Activated CD8-positive, alpha-beta memory T cell treated with anti-CD3 and anti-CD28 coated beads, Interleukin-2, amount 50 U/mL, for 24 hours (primary cell): ENCODE measurements around the gene HOXB7.

Experiments used
- DNase-seq: peaks from one replicate; pipeline ENCODE4 v3.0.0-alpha.2; 2020; ENCODE audit errors: extremely low read depth

The HOXB7 gene

GRCh38 chr17:48579471-48579759, 31.4 kb downstream of the HOXB7 start:
- DNase-seq, result no peak

- DNase-seq, result no peak
Measured at GRCh38 chr17:48578616-48579470, 32.0 kb downstream of the HOXB7 start.

- peak; percentile 38 for DNase-seq
Measured at GRCh38 chr17:48577946-48578615, 32.7 kb downstream of the HOXB7 start, which contains the start of gene HOXB4. Gene HOXB4, minus strand, starts transcription at chr17:48578350. Its CDS starts 31 bp downstream, at chr17:48578319.

DNA sequence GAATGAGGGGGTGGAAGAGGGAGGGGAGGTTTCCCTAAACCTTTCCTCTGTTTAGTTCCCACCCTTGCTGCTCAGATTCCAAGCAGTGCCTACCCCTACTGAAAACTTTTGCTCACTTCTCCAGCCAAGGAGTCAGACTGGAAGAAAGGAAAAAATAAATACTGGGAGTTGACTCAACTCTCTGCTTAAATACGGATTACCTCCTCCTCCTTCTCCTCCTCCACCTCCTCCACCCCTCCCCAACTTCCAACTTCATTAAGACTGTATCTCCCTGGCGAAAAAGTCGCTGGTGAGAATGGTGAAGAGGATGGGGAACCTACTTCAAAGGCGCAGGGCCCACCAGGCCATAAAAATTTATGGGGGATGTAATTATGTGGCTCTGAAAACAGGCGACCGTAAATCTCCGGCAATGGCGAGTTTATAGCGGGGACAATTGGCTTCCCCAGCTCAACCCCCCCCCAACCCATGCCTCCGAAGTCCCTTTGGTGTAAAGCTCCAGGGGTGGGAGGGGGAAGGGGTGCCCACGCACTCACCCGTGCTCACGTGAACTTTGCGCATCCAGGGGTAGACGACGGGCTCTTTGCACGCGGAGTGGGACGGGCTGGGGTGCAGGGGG, 33.4 kb downstream of the HOXB7 start:
- no peak for DNase-seq

GRCh38 chr17:48576479-48577309, 34.1 kb downstream of the HOXB7 start:
- no peak for DNase-seq

- no peak for DNase-seq
Measured at GRCh38 chr17:48575673-48576478, 34.9 kb downstream of the HOXB7 start.

- DNase-seq, result no peak
Measured at GRCh38 chr17:48575066-48575582, 35.7 kb downstream of the HOXB7 start.

DNA sequence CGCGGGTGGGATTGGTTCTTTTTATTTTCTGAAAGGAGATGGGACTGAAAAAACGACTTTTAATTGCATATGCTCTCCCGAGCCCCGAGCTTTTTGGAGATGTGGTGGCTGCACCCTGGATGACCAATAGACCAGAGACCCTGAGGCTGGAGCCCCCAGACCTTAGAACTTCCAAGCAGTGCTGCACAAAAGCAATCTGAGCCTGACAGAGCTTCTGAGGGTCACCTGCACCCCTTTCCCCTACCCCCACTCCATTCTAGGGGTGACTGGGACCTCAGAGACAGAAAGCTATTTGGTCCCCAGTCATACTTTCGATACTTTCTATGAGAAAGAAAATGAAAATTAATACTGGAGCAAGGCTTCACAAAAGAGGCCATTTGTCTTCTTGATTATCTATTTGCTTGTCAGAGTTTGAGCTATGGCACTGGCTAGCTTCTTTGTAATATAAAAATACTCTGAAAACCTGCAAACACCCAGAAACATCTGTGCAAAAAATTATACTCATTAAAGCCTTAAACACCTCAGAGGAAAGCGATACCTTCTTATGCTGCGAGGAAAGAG, 36.2 kb downstream of the HOXB7 start:
- DNase-seq, result no peak

- no peak for DNase-seq
Measured at GRCh38 chr17:48571826-48572417, 38.9 kb downstream of the HOXB7 start.

- no peak for DNase-seq
Measured at GRCh38 chr17:48571024-48571818, 39.6 kb downstream of the HOXB7 start.

DNA sequence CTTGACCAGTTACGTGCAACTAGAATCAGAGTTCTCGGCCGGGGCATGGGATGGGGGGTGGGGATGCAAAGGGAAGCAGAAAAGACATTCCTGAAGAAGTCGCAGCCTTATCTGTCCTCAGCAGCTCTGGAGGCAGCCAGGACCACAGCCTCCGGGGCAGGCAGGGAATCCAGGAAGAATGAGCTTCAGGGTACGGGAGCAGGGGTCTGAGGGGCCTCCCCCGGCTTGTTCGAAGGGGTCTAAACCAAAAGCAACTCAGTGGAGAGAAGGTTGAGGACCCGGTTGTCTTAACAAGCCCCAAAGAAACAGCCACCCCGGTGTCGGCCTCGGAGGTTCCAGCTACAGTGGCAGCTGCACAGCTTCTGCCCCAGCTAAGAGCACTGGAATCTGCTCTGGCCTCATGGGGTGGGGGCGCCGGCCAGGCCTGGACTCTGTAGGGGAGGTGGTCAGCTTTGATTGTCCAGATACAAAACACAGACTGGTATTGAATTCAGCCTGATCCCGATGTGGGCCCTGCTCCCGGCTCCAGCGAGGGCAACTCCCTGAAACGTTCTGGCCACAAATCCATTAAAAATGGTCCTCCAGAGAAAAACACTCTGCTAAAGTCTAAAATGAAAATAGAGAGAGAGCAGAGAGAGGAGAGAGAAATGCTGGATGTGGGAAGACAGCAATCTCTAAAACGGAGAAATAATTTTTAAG, 40.3 kb downstream of the HOXB7 start:
- no peak for DNase-seq

DNA sequence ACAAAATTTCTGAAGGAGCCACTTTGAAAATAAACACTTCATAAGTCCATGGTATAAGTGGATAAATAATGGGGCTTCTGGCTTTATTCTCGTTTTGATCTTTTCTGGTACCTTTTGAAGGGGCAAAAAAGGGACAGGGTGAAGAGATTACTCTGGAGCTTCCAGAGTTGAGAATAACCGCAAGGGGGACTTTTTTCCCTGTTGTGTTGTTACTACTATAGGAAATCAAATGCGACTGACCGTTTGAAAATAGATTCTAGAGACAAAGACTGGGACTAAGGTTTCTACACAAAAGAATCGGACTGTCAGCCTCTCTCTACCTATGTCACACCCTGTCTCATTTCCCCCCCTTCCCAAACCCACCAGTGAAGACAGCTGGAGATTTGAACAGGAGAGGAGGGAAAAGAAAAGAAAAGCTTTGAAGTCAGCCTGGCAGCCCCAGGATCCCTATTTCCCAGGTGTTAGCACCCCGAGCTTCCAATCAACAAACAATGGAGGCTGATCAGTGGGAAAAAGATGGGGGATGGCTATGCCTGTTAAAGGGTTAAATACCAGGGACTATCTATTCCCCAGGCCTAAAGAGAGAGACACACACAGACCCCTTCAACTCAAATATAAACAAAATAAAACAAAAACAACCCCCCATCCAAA, 41.0 kb downstream of the HOXB7 start:
- no peak for DNase-seq

DNA sequence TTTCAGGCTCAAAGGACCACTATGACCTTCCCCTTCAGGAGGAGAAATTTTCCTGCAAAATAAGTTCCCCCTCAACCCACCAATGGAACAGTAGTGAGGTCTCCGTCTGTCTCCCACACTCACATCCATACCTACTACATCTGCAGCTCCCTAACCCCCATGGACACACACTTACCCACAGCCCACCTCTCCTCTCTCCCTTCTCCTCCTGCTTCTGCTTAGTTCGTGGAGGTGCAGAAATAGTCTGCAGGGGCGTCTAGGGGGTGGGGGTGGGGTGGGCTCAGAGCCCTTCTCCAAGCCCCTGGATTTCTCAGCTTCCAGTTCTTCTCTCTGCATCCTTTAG, 41.6 kb downstream of the HOXB7 start:
- no peak for DNase-seq

DNA sequence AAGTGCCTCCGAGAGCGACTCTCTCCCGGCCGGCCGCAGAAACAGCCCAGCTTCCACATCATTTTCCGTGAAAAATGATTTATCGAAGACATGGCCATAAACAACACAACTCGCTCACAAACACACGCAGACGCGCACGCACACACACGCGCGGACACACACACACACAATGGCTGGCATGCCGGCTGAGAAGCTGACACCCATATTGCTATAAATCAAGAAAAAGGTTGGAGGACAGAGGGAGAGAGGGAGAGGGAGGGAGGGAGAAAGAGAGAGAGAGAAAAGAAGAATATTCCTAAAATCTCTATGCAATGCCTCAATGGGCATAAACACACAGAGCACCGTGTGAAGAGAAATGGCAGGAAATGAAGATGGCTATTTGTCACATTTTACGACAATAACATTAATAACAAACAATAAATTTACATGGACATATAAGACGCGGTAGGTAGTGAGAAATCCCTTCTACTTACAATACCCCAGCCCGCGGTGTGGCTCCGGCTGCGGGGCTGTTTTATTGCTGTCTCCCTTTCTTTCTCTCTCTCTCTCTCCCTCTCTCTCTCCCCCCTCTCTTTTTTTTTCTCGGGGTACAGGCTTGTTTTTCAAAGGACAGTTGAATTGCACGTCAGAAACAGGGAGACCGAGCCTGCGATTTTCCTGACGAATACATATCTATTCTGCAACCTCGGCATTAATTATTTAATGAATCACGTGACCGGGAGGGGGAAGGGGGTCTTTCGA, 42.1 kb downstream of the HOXB7 start:
- DNase-seq, result no peak

DNA sequence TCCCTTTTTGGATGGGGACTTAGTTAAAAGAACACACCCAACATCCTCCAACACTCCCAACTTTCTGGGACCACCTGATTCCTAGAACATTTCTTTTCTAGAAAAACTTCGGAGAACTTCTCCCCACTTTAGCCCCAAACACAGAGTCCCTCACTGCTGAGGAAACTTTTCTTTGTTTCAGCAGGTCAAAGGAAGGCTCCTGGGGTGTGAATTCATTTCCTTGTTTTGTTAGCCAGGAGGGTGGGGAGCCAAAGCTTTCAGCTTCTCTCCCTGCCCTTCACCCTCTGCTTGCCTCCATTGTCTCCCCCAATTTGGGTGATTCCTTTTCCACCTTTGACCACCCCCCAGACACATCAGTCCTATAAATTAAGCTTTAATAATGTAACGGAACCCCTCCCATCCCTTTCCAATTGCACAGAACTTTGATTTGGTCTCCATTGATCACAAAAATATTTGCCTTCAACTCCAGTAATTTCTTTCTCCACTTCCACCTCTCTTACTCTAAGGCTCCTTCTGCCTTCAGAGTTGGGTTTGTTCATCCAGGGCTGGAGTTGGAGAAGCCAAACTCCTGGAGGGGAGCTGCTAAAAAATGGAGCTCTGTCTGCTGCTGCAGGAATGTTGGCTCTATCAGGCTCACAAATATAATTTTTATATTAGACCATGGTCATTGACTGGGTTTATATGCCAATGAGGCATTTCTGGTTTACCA, 43.0 kb downstream of the HOXB7 start:
- DNase-seq, result no peak

DNA sequence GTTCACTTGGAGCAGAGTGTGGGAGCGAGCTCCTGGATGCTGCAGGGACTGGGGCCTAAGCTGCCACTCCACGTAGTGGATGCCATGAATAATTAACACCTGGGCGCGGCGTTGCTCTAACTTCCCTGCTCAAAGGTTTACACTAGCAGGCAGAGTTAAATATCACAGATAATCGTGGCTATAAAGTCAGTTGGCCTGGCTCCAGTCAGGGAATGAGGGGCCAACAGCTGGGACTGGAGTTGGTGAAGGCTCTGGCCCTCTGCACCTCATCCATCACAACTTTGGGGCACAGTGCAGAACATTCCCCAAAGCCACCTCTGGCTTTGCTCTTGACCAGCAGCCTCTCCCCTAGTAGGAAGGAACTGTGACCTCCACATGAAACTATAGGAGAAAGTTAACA, 43.6 kb downstream of the HOXB7 start:
- DNase-seq, result no peak

- no peak for DNase-seq
Measured at GRCh38 chr17:48566717-48567116, 44.1 kb downstream of the HOXB7 start.
